Gastrocnemius medialis (tissue), 4 donors: ENCODE results near the gene COPZ2.
"Not testable (repeated sequence)": the region's sequence is repeated elsewhere in the genome, so short reads cannot be mapped to it uniquely, and the experiment has no call there.

Experiments
- CTCF ChIP-seq, 5 experiments: fragments of 450-650 bp in 3 of 5; fragments of 200-600 bp in 2 of 5; sonication (generic) in 2 of 5; IDR thresholded peaks in 4 of 5; conservative IDR thresholded peaks in 1 of 5; 1 replicate in 4 of 5; 2 replicates in 1 of 5; pipeline ENCODE4 v1.5.1; 2016 to 2019; ENCODE audit warnings: antibody characterized with exemption in 5 of 5, mild to moderate bottlenecking in 3 of 5, moderate library complexity in 3 of 5
- POLR2A ChIP-seq, 2 donors: fragments of 450-650 bp; IDR thresholded peaks; one replicate each; pipeline ENCODE4 v1.6.1; 2017; ENCODE audit warnings: antibody characterized with exemption in 2 of 2, mild to moderate bottlenecking in 2 of 2, moderate library complexity in 2 of 2

GRCh38 chr17:48001657-48002056 is 35.9 kb downstream of the COPZ2 start:
- TF ChIP-seq CTCF (IDR thresholded peaks at IDR 0.05 in 4 of 5, conservative IDR thresholded peaks at IDR 0.05 in 1 of 5); POLR2A (IDR thresholded peaks at IDR 0.05): not testable (repeated sequence)
